GM18498 (cell line): Measurements from ENCODE around the gene DMD.
A peak's percentile ranks its signal among the peaks of the same experiment; 100 is the strongest.

Source experiments
- ATAC-seq: cut with Tn5 transposase; IDR thresholded peaks from one replicate; pipeline ENCODE4 v1.9.1; 2021; ENCODE audit warnings: mild to moderate bottlenecking, moderate library complexity; ENCODE audit not compliant: unreplicated experiment

DMD gene

DNA sequence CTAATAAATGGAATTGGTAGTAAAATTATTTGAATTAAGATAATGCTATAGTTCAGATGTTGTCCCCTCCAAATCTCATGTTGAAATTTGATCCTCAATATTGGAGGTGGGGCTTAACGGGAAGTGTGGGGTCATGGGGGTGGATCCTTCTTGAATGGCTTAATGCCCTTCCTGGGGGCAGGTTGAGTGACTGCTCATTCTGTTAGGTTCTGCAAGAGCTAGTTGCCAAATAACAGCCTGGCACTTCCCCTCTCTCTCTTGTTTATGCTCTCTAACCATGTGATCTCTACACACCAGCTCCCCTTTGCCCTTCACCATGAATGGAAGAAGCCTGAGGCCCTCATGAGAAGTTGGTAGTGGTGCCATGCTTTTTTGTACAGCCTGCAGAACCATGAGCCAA lies 1414.7 kb downstream of the DMD start:
- no peak for ATAC-seq

DNA sequence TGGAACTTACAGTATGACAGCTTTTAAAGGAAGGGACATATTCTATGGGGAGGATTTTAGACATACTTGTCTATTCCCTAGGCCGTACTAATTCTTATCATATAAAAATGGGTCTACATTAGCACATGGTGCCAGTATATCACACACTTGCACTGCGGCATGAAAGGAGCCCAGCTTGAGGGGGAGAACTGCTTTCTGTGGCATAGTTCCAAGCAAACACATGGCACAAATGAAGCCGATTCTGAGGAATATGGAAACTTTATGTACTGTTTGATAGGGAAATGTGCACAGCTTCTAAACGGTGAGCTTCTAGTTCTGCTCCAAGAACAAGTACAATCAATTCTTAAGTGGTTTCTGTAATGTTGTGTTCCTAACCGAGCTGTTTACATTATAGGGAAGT lies 1463.9 kb downstream of the DMD start:
- ATAC-seq, result no peak

GRCh38 chrX:31743004-31743403 lies 1468.3 kb downstream of the DMD start:
- ATAC-seq, result no peak

DNA sequence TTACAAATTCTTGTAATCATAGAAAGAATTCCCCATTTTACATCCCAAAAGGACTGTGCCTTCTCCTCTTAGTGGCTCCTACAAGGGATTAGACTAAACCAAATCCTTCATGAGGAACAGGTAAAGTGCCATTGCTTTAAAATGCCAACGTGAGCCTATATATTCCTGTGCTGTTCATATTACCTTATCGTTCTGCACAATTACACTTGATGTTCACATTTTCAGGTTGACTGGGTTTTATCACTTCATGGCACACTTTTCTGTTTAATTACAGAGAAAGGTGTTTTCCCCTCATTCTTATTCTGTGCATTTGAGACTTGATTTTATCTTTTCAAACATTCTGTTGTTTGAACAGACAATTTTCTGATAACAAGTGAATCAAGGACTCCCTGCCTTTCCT lies 1493.9 kb downstream of the DMD start:
- no peak for ATAC-seq

- ATAC-seq, result no peak
These were observed 1495.7 kb downstream of the DMD start for GRCh38 chrX:31715675-31716074.

DNA sequence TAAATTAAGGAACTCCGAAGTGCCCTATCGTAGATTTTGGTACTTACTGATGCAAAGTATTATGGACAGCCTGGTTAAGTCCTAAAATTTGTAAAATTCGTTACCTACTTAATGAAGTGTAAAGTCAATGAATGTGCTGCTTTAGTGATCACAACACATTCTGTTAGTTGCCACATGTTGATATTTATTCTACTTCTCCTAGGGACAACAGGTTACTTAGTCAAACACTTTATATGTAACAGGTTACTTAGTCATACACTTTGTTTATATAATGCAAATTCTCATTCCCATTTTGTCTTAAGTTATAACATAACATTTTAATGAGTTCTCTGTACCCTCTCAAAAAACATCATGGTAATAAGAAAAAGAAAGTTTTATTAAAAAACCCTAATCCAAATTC lies 1496.6 kb downstream of the DMD start:
- no peak for ATAC-seq

GRCh38 chrX:31713120-31713519 lies 1498.2 kb downstream of the DMD start:
- no peak for ATAC-seq

DNA sequence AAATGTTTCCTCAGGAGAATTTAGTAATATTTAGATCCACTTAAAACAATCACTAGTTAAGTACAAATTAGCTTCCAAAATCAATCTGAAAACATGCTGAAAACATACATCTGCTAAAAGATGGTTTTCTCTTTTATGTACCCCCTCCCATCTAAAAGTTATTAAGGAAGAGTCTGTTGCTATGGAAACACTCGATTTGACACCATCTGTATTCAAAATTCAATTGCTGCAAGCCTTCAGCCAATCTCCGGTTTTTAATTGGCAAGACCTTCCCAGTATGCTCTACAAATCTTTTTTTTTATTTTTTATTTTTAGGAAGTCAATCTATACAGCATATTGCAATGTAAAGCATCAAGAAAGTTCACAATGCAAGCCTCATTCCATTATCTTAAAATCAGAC lies 1500.2 kb downstream of the DMD start:
- ATAC-seq, result no peak

DNA sequence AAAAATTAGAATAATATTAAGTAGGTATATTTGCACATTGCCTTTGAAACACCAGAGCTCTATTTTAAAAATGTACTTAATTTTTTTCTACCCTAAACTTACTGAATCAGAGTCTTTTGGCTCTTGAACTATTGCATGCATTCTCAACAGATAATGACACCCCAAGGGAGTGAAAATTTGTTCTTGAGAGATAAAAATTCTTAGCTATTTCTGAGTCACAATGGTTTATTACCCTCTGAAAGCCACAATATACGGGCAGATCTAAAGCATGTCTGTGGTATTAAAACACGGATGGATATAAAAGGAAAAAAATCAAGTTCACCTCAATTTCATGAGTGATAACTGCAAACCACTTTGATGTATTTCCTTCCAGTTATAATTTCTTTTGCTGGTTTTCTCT lies 1503.2 kb downstream of the DMD start:
- no peak for ATAC-seq

- no peak for ATAC-seq
These were observed 1504.9 kb downstream of the DMD start for GRCh38 chrX:31706466-31706865.

DNA sequence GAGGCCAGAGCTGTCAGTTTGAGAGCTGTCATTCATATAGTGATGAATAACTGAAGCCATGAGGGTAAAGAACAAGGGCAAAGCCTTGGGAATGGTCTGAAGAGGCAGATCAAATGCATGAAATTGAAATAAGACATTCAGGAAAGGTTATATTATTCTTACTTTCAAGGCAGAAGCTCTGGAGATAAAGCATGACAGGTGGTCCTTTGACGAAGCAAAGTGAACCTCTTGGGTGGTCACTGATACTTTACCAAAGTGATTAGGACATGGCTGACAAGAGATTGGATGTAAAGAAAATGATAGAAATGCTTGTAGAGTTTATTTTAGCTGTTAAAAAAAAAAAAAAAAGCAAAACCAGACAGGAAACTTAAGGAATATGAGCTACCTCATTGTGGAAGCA lies 1505.5 kb downstream of the DMD start:
- ATAC-seq, result no peak

DNA sequence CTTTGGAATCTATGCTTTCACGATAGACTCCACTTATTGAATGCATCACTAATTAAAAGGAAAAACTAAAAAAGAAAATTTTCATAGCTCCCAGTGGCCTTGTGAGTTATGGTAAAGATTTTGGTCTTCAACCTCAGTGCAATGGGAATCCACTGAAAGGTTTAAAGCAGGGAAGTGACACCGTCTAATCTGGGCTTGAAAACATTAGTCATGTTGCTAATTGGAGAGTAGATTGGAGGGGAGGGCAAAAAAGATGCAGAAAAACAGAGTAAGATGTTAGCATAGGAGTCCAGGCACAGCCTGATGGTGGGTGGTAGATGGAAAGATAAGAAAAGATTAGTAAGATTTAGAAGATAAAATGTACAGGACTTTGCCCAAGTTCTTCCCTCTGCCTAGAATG lies 1506.4 kb downstream of the DMD start:
- ATAC-seq, result no peak

- ATAC-seq, result no peak
These were observed 1509.1 kb downstream of the DMD start for GRCh38 chrX:31702222-31702621.

- ATAC-seq, result no peak
These were observed 1513.9 kb downstream of the DMD start for GRCh38 chrX:31697294-31697916.

- no peak for ATAC-seq
These were observed 1531.5 kb downstream of the DMD start for GRCh38 chrX:31679861-31680260.

DNA sequence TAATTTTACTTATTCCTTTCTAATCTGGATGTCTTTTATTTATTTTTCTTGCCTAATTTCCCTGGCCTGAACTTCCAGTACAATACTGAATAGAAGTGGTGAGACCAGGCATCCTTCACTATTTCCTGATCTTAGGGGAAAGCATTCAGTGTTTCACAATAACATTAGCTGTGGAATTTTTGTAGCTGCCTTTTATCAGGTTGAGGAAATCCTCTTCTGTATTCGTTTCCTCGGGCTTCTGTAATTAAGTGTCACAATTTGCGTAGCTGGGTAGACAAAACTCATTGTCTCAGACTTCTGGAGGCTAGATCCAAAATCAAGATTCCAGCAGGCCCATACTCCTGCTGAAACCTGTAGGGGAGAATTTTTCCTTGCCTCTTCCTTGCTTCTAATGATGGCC lies 1541.1 kb downstream of the DMD start:
- ATAC-seq, result no peak

GRCh38 chrX:31665454-31665853 lies 1545.9 kb downstream of the DMD start:
- no peak for ATAC-seq

GRCh38 chrX:31663172-31663571 lies 1548.2 kb downstream of the DMD start:
- ATAC-seq, result no peak

- ATAC-seq, result no peak
These were observed 1550.0 kb downstream of the DMD start for GRCh38 chrX:31661280-31661810.

DNA sequence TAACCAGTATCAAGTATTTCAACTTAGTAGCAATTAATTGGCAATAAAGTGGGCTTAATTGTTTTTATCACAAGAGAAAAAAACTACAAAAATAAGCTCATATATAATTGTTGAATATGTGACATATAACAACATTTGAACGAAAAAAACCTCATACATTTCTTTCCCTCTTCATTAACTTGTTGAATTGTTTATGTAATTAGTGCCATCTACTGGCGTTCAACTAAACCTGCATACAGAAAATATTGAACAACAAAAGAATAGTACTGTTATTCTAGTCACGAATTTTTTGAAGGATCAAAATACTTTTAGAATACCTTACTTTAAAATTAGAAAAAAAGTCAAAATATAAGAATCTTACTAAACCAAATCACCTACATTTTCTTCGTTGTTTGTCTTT lies 1553.0 kb downstream of the DMD start:
- ATAC-seq, result no peak

DNA sequence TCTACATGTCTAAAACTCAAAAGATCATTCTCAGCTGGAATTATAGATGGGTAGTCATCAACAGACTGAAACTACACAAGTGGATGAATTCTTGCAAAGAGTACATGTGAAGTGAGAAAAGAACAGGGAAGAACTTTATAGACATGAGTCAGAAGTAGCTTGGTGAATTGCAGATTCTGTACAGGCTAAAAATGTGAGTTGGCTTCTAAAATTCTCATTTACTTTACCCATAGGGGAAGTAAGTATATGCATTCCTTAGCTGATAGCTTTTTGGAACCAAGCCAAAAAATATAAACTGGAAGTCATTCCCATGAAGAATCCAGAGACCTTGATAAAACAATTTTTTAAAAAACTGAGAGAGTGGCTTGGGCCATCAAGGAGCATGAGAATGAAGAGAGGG lies 1555.3 kb downstream of the DMD start:
- no peak for ATAC-seq

GRCh38 chrX:31653422-31653821 lies 1557.9 kb downstream of the DMD start:
- ATAC-seq, result no peak

- ATAC-seq, result peak; percentile 68
These were observed 1558.7 kb downstream of the DMD start for GRCh38 chrX:31652650-31653049.
